Karpas-422 (cell line): ENCODE measurements around the gene IGFBPL1. TPM values are rescaled to one million over a fixed set of nuclear protein-coding genes. Genes with fewer than 3 reads are reported as not detected.

ENCODE experiments used
- DNase-seq: peaks from one replicate; pipeline ENCODE4 v3.0.0-alpha.2; 2015
- H2AFZ ChIP-seq: fragments of 200-600 bp; sonication (generic); 2 replicates; pipeline ENCODE4 v1.6.1; 2014; ENCODE audit warnings: antibody characterized with exemption, low read length, mixed read lengths
- H3K27ac ChIP-seq: fragments of 200-600 bp; sonication (generic); 2 replicates; pipeline ENCODE4 v1.5.1; 2014; ENCODE audit warnings: mild to moderate bottlenecking, low read length, moderate library complexity
- H3K27me3 ChIP-seq: fragments of 200-600 bp; sonication (generic); 2 replicates; pipeline ENCODE4 v1.6.1; 2014; ENCODE audit warnings: low read length, mixed read lengths
- H3K36me3 ChIP-seq: fragments of 200-600 bp; sonication (generic); 2 replicates; pipeline ENCODE4 v1.6.1; 2014; ENCODE audit warnings: low read length, mixed read lengths; ENCODE audit not compliant: insufficient read depth
- H3K4me1 ChIP-seq: fragments of 200-600 bp; sonication (generic); 2 replicates; pipeline ENCODE4 v1.6.1; 2014; ENCODE audit warnings: mild to moderate bottlenecking, low read length, mixed read lengths
- H3K4me2 ChIP-seq: fragments of 200-600 bp; sonication (generic); 2 replicates; pipeline ENCODE4 v1.6.1; 2014; ENCODE audit warnings: low read length, low read depth, mild to moderate bottlenecking; ENCODE audit not compliant: poor library complexity, severe bottlenecking
- H3K4me3 ChIP-seq: fragments of 200-600 bp; sonication (generic); 2 replicates; pipeline ENCODE4 v1.5.1; 2014; ENCODE audit warnings: mild to moderate bottlenecking, antibody characterized with exemption, low read length, mixed read lengths
- H3K79me2 ChIP-seq: fragments of 200-600 bp; sonication (generic); 2 replicates; pipeline ENCODE4 v1.6.1; 2014; ENCODE audit warnings: mild to moderate bottlenecking, low read length, mixed read lengths
- H3K9ac ChIP-seq: fragments of 200-600 bp; sonication (generic); 2 replicates; pipeline ENCODE4 v1.6.0; 2014; ENCODE audit warnings: low read length
- H3K9me2 ChIP-seq: fragments of 200-600 bp; sonication (generic), shearing (Covaris generic); replicated peaks from 2 replicates; pipeline ENCODE4 v1.6.0; 2014; ENCODE audit warnings: mild to moderate bottlenecking, low read length, moderate library complexity; ENCODE audit not compliant: insufficient read depth
- H3K9me3 ChIP-seq: fragments of 300-700, 200-600 bp; sonication (generic); 2 replicates; pipeline ENCODE4 v1.6.1; 2014; ENCODE audit warnings: low read length, mixed read lengths
- H4K20me1 ChIP-seq: fragments of 200-600 bp; sonication (generic); 2 replicates; pipeline ENCODE4 v1.6.1; 2014; ENCODE audit warnings: mild to moderate bottlenecking, antibody characterized with exemption, low read length, low read depth; ENCODE audit not compliant: insufficient read depth
- total RNA-seq: library from RNA; depleted of rRNA; stranded (reverse); fragments of >200 nt; shearing (Covaris generic); gene quantifications from 2 replicates; pipeline ENCODE4 v1.2.3, GENCODE V29; 2014; ENCODE audit warnings: low replicate concordance

IGFBPL1 gene
- total RNA-seq, 1 experiment from 2014 or later: not detected

DNA sequence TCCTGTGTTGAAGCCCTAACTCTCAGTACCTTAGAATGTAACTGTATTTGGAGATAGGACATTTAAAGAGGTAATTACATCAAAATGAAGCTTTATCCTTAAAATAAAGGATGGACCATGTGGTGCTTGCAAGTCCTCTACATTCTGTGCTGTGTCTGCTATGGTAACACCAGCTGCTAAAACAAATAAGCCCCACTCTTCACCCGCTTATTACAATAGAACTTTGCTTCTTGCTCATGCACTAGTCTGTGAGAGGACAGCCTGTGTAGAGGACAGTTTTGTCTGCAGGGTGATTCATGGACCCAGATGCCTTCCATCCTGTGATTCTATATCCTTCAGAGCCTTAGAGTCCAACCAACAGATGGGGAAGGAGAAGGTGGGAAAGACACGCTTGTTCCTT is 12.5 kb upstream of the IGFBPL1 start:
- Histone ChIP-seq H2AFZ (no peak overlapping the region), H3K4me1 (peaks cover 15% of the 10 kb centered on the region), H3K36me3 (no peaks in the 10 kb centered on the region), H3K9me3 (no peaks in the 10 kb centered on the region), H3K79me2 (no peaks in the 10 kb centered on the region), H3K4me2 (no peak overlapping the region), H3K9ac (no peak overlapping the region), H3K4me3 (no peak overlapping the region), H3K9me2 (no peaks in the 10 kb centered on the region), H4K20me1 (no peaks in the 10 kb centered on the region), H3K27ac (no peak overlapping the region), H3K27me3 (no peaks in the 10 kb centered on the region)
- DNase-seq: no peak

- no peaks in the 10 kb centered on the region for H3K27me3 ChIP-seq
- peaks cover 15% of the 10 kb centered on the region for H3K4me1 ChIP-seq
- H3K4me2 ChIP-seq: no peak overlapping the region
- DNase-seq: no peak
- H3K9me3 ChIP-seq: no peaks in the 10 kb centered on the region
- no peaks in the 10 kb centered on the region for H3K36me3 ChIP-seq
- H3K4me3 ChIP-seq: no peak overlapping the region
- H2AFZ ChIP-seq: no peak overlapping the region
- no peak overlapping the region for H3K9ac ChIP-seq
- H4K20me1 ChIP-seq: no peaks in the 10 kb centered on the region
- H3K9me2 ChIP-seq: no peaks in the 10 kb centered on the region
- no peak overlapping the region for H3K27ac ChIP-seq
- no peaks in the 10 kb centered on the region for H3K79me2 ChIP-seq
Observed at GRCh38 chr9:38435521-38435920, 11.3 kb upstream of the IGFBPL1 start.

- no peak for DNase-seq
- H3K27ac ChIP-seq: no peak overlapping the region
- H3K4me2 ChIP-seq: no peak overlapping the region
- no peaks in the 10 kb centered on the region for H3K36me3 ChIP-seq
- peaks cover 15% of the 10 kb centered on the region for H3K4me1 ChIP-seq
- H3K9ac ChIP-seq: no peak overlapping the region
- H3K9me3 ChIP-seq: no peaks in the 10 kb centered on the region
- H4K20me1 ChIP-seq: no peaks in the 10 kb centered on the region
- no peak overlapping the region for H3K4me3 ChIP-seq
- no peaks in the 10 kb centered on the region for H3K9me2 ChIP-seq
- H3K27me3 ChIP-seq: no peaks in the 10 kb centered on the region
- H2AFZ ChIP-seq: no peak overlapping the region
- no peaks in the 10 kb centered on the region for H3K79me2 ChIP-seq
Observed at GRCh38 chr9:38434853-38435252, 10.6 kb upstream of the IGFBPL1 start.

DNA sequence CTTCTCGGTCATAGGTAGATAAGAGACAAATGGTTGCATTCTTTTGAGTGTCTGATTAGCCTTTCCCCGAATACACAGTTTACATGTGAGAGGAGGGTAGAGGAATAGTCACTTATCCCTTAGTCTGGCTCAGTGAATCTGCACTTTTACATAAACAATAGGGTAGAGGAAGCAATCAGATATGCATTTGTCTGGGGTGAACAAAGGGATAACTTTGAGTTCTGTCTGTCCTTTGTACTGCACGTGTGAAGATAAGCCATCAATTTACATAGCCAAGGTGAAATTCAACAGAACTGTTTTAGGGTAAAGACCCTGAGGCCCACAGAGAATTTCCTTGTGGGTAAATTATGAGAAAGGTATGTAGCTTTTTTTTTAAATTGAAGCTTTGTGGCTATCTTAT is 10.1 kb upstream of the IGFBPL1 start:
- Histone ChIP-seq H3K9ac (no peak overlapping the region), H3K4me3 (no peak overlapping the region), H3K4me2 (no peak overlapping the region), H3K9me2 (no peaks in the 10 kb centered on the region), H3K79me2 (no peaks in the 10 kb centered on the region), H3K27ac (no peak overlapping the region), H3K36me3 (no peaks in the 10 kb centered on the region), H3K4me1 (peaks cover 15% of the 10 kb centered on the region), H4K20me1 (no peaks in the 10 kb centered on the region), H2AFZ (no peak overlapping the region), H3K27me3 (no peaks in the 10 kb centered on the region), H3K9me3 (no peaks in the 10 kb centered on the region)
- DNase-seq: no peak

- Histone ChIP-seq H3K9me2 (no peaks in the 10 kb centered on the region), H3K27me3 (no peaks in the 10 kb centered on the region)
Observed at GRCh38 chr9:38432922-38433510, 8.8 kb upstream of the IGFBPL1 start.

DNA sequence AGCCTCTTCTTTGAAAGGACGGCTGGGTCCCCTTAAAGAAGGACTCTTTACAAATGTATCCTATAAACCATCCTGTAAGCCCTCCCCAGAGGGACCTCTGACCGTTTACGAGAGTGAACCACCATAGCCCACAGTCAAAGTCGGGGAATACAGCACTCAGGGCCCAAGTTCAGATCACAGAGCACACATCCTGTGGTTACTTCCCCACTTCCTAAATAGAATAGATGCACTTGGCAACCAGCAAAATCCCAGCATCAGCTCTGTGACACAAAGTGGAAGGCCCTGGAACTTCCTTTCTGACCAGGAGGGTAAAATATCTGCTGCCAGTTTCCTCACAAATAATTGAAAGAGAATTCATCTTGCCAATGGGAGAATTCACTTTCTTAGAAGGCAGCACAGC is 6.9 kb upstream of the IGFBPL1 start:
- H3K9me2 ChIP-seq: no peaks in the 10 kb centered on the region
- H4K20me1 ChIP-seq: no peaks in the 10 kb centered on the region
- H3K79me2 ChIP-seq: no peaks in the 10 kb centered on the region
- H3K9me3 ChIP-seq: no peaks in the 10 kb centered on the region
- H3K4me1 ChIP-seq: peaks cover 15% of the 10 kb centered on the region
- H3K27ac ChIP-seq: no peak overlapping the region
- H3K4me2 ChIP-seq: no peak overlapping the region
- H3K36me3 ChIP-seq: no peaks in the 10 kb centered on the region
- no peak for DNase-seq
- no peak overlapping the region for H3K9ac ChIP-seq
- H2AFZ ChIP-seq: no peak overlapping the region
- no peaks in the 10 kb centered on the region for H3K27me3 ChIP-seq
- no peak overlapping the region for H3K4me3 ChIP-seq

More at GRCh38 chr9:38432922-38433510, 8.8 kb upstream of the IGFBPL1 start:
- Histone ChIP-seq H3K9me3 (no peaks in the 10 kb centered on the region), H3K4me2 (no peak overlapping the region), H3K79me2 (no peaks in the 10 kb centered on the region), H3K9ac (no peak overlapping the region), H3K4me3 (no peak overlapping the region), H4K20me1 (no peaks in the 10 kb centered on the region), H3K27ac (no peak overlapping the region), H3K36me3 (no peaks in the 10 kb centered on the region), H2AFZ (no peak overlapping the region), H3K4me1 (peaks cover 15% of the 10 kb centered on the region)
- peak; percentile 76 for DNase-seq

GRCh38 chr9:38428062-38428461 is 3.8 kb upstream of the IGFBPL1 start:
- H3K9me2 ChIP-seq: no peaks in the 10 kb centered on the region
- no peaks in the 10 kb centered on the region for H3K4me1 ChIP-seq
- no peak overlapping the region for H3K4me3 ChIP-seq
- no peaks in the 10 kb centered on the region for H3K36me3 ChIP-seq
- no peaks in the 10 kb centered on the region for H3K27me3 ChIP-seq
- DNase-seq: no peak
- no peak overlapping the region for H3K4me2 ChIP-seq
- H2AFZ ChIP-seq: no peak overlapping the region
- no peaks in the 10 kb centered on the region for H4K20me1 ChIP-seq
- H3K9ac ChIP-seq: no peak overlapping the region
- H3K9me3 ChIP-seq: no peaks in the 10 kb centered on the region
- H3K27ac ChIP-seq: no peak overlapping the region
- H3K79me2 ChIP-seq: no peaks in the 10 kb centered on the region

DNA sequence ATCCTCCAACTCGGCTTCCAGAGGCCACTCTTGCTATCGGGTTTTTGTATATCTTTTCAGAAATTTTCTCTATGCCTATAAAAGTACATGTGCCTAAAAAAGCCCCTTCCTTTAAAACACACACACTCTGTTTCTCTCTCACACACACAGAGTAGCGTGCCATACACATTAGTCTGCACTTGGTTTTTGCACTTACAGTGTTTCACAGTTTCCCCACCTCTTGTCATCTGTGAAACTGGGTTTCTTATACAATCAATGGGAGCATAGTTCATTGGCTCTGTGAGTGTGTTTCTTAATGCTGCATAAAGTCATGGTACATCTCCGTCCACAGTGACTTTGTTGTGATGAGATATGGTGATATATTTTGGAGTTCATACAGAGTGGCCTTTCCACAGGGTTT is 664 bp upstream of the IGFBPL1 start:
- Histone ChIP-seq H3K4me1 (no peaks in the 10 kb centered on the region), H3K79me2 (no peaks in the 10 kb centered on the region), H3K9me2 (no peaks in the 10 kb centered on the region), H3K27me3 (no peaks in the 10 kb centered on the region), H3K36me3 (no peaks in the 10 kb centered on the region), H3K4me2 (no peak overlapping the region), H3K27ac (no peak overlapping the region), H3K4me3 (no peak overlapping the region), H4K20me1 (no peaks in the 10 kb centered on the region), H2AFZ (no peak overlapping the region), H3K9ac (no peak overlapping the region), H3K9me3 (no peaks in the 10 kb centered on the region)
- no peak for DNase-seq
